Measurements from ENCODE around the gene ITGBL1. TPM values are rescaled to one million over a fixed set of nuclear protein-coding genes. Genes with fewer than 3 reads are reported as not detected.
A peak's percentile ranks its signal among the peaks of the same experiment; 100 is the strongest.

The ITGBL1 gene
- total RNA-seq, 2 donors from 2014 or later = not detected

GRCh38 chr13:101408992-101409656, 43.4 kb upstream of the ITGBL1 start:
- no peak overlapping the region for H3K27ac ChIP-seq (ENCODE audit: low read depth, low read length)
- Mint-ChIP-seq H3K4me1 (no peaks in the 10 kb centered on the region), H3K36me3 (ENCODE audit: low read depth) (no peaks in the 10 kb centered on the region), H3K9me3 (no peaks in the 10 kb centered on the region), H3K27ac (no peak overlapping the region), H3K27me3 (ENCODE audit: insufficient read depth) (peaks cover 5% of the 10 kb centered on the region), H3K4me3 (no peak overlapping the region)
- WGBS, 2 experiments (ENCODE audit: insufficient coverage in 1 of 2, insufficient read length in 1 of 2) = 84 to 93% methylated on average over 3 to 5 of the region's 6 CpGs
- no peak overlapping the region for H3K9ac ChIP-seq (ENCODE audit: extremely low read depth, low read length, poor library complexity, severe bottlenecking)
- H3K27me3 ChIP-seq (ENCODE audit: control insufficient read depth, insufficient read depth, low read length, poor library complexity, severe bottlenecking) = peaks cover 3% of the 10 kb centered on the region
- H3K4me1 ChIP-seq (ENCODE audit: control insufficient read depth, insufficient read depth, low read length) = no peaks in the 10 kb centered on the region
- no peak overlapping the region for H3K4me3 ChIP-seq (ENCODE audit: low read length)
- TF ChIP-seq, protein P1, sequence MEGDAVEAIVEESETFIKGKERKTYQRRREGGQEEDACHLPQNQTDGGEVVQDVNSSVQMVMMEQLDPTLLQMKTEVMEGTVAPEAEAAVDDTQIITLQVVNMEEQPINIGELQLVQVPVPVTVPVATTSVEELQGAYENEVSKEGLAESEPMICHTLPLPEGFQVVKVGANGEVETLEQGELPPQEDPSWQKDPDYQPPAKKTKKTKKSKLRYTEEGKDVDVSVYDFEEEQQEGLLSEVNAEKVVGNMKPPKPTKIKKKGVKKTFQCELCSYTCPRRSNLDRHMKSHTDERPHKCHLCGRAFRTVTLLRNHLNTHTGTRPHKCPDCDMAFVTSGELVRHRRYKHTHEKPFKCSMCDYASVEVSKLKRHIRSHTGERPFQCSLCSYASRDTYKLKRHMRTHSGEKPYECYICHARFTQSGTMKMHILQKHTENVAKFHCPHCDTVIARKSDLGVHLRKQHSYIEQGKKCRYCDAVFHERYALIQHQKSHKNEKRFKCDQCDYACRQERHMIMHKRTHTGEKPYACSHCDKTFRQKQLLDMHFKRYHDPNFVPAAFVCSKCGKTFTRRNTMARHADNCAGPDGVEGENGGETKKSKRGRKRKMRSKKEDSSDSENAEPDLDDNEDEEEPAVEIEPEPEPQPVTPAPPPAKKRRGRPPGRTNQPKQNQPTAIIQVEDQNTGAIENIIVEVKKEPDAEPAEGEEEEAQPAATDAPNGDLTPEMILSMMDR (conservative IDR thresholded peaks at IDR 0.05) = no peak
- no peaks in the 10 kb centered on the region for H3K36me3 ChIP-seq (ENCODE audit: control insufficient read depth, insufficient read depth, low read length)
- no peak for DNase-seq
- H3K9me3 ChIP-seq (ENCODE audit: control insufficient read depth, low read length) = no peaks in the 10 kb centered on the region

DNA sequence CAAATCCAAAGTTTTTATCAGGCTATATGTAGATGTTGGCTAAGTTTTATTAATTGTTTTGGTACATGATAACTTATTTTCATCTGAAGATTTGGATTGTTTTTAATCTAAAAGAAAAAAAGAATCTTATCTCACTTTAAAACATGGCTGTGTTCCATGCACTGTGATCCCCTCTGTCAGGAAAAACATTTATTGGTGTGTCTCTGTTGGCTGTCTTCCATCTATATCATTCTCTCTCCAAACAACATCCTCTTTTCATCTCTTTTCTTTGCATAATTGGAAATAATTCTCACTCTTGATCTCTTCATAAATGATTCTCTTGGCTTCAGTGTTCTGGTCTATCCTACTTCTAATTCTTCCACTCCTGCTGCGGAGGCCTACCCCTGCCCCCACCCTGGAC, 40.4 kb upstream of the ITGBL1 start:
- Histone ChIP-seq H3K4me3 (ENCODE audit: low read length) (no peak overlapping the region), H3K9me3 (ENCODE audit: control insufficient read depth, low read length) (no peaks in the 10 kb centered on the region), H3K9ac (ENCODE audit: extremely low read depth, low read length, poor library complexity, severe bottlenecking) (no peak overlapping the region), H3K27ac (ENCODE audit: low read depth, low read length) (no peak overlapping the region), H3K4me1 (ENCODE audit: control insufficient read depth, insufficient read depth, low read length) (no peaks in the 10 kb centered on the region), H3K36me3 (ENCODE audit: control insufficient read depth, insufficient read depth, low read length) (no peaks in the 10 kb centered on the region), H3K27me3 (ENCODE audit: control insufficient read depth, insufficient read depth, low read length, poor library complexity, severe bottlenecking) (peaks cover 28% of the 10 kb centered on the region)
- Mint-ChIP-seq H3K9me3 (no peaks in the 10 kb centered on the region), H3K27ac (no peak overlapping the region), H3K4me1 (no peaks in the 10 kb centered on the region), H3K36me3 (ENCODE audit: low read depth) (no peaks in the 10 kb centered on the region), H3K4me3 (no peak overlapping the region), H3K27me3 (ENCODE audit: insufficient read depth) (peaks cover 25% of the 10 kb centered on the region)
- WGBS, 2 experiments (ENCODE audit: insufficient coverage in 1 of 2, insufficient read length in 1 of 2) = 83 to 91% methylated on average over 1 of the region's 1 CpG
- DNase-seq = no peak
- TF ChIP-seq, protein P1 (conservative IDR thresholded peaks at IDR 0.05) = no peak

DNA sequence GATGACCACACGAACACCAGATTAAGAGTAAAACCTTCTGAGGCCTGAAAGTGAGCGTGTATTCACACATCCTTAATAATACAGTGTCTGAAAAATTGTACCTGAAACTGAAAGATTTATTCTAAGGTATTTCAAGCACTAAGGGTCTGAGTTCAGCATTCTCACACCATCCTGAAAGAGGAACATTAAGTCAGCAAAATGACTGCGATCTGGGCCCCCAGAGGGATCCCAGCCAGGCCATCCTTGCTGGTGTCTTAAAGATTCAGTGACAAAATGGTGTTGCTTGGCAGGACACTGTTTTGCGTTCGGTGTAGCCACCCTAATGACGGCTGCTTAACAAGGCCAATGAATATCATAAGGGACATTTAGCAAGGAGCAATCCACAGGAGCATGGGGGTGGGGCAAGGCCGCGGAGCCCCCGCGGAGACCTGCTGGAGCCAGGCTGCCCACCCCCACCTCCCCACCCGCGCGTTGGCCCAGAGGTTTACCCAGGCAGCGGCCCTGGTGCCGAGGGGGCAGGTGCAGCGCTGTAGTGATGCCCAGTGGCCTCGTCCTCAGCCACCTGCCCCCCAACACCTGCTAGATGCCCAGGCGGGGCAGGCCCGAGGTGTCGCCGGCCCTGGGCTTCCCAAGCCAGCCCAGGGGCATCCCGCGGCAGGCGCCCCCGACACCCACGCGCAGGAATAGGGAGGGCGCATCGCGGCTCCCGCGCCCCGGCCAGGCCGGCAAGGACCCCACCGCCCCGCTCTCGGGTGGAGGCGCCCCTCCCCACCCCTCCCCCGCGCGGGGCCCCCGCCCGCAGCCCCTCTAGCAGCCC, 36.9 kb upstream of the ITGBL1 start:
- Histone ChIP-seq H3K9ac (ENCODE audit: extremely low read depth, low read length, poor library complexity, severe bottlenecking) (no peak overlapping the region), H3K27me3 (ENCODE audit: control insufficient read depth, insufficient read depth, low read length, poor library complexity, severe bottlenecking) (peaks cover 41% of the 10 kb centered on the region), H3K9me3 (ENCODE audit: control insufficient read depth, low read length) (no peaks in the 10 kb centered on the region), H3K27ac (ENCODE audit: low read depth, low read length) (no peak overlapping the region), H3K4me1 (ENCODE audit: control insufficient read depth, insufficient read depth, low read length) (no peaks in the 10 kb centered on the region), H3K4me3 (ENCODE audit: low read length) (no peak overlapping the region), H3K36me3 (ENCODE audit: control insufficient read depth, insufficient read depth, low read length) (no peaks in the 10 kb centered on the region)
- TF ChIP-seq, protein P1 (conservative IDR thresholded peaks at IDR 0.05) = no peak
- 14 to 83% methylated on average over 1 to 38 of the region's 43 CpGs for WGBS, 2 experiments (ENCODE audit: insufficient coverage in 1 of 2, insufficient read length in 1 of 2)
- H3K27ac Mint-ChIP-seq = no peak overlapping the region
- peak overlapping the region; percentile 34 for H3K4me3 Mint-ChIP-seq
- no peaks in the 10 kb centered on the region for H3K9me3 Mint-ChIP-seq
- H3K27me3 Mint-ChIP-seq (ENCODE audit: insufficient read depth) = peaks cover 35% of the 10 kb centered on the region
- H3K36me3 Mint-ChIP-seq (ENCODE audit: low read depth) = no peaks in the 10 kb centered on the region
- no peak for DNase-seq
- H3K4me1 Mint-ChIP-seq = no peaks in the 10 kb centered on the region

Measured in endodermal cell (in vitro differentiated cells).